PFSK-1 (cell line): ENCODE results near the gene GEN1.

ENCODE experiments used
- POLR2AphosphoS5 ChIP-seq: IDR thresholded peaks from 2 replicates; pipeline ENCODE4 v1.6.1; 2012; ENCODE audit warnings: low read depth, mild to moderate bottlenecking, control low read depth, low read length, moderate library complexity
- TAF1 ChIP-seq: IDR thresholded peaks from 2 replicates; pipeline ENCODE4 v1.6.1; 2012; ENCODE audit warnings: low read length, control low read depth, borderline replicate concordance; ENCODE audit not compliant: insufficient read depth

- TF ChIP-seq TAF1 (no peak), POLR2AphosphoS5 (no peak)
Observed at GRCh38 chr2:17800693-17801458, 46.9 kb downstream of the GEN1 start.
